H1 (cell line): ENCODE data around the gene TSSK6. TPM values are rescaled to one million over a fixed set of nuclear protein-coding genes. Genes with fewer than 3 reads are reported as not detected.

Experiments used
- BCL11A ChIP-seq, 2 experiments: IDR thresholded peaks; one replicate each; pipeline ENCODE4 v1.6.1; 2011; ENCODE audit warnings: low read depth in 2 of 2, low read length in 2 of 2, mild to moderate bottlenecking in 2 of 2
- CBX8 ChIP-seq: fragments of 300-800, 300-1000 bp; sonication (generic); IDR thresholded peaks from 2 replicates; pipeline ENCODE4 v1.7.1; 2016; ENCODE audit warnings: low read depth, low read length, borderline replicate concordance
- CTBP2 ChIP-seq: IDR thresholded peaks from 2 replicates; pipeline ENCODE4 v1.7.0; 2011; ENCODE audit warnings: borderline replicate concordance, mild to moderate bottlenecking, moderate library complexity, mixed read lengths, low read length; ENCODE audit not compliant: insufficient read depth, insufficient read length
- PHF8 ChIP-seq: fragments of 200-600 bp; sonication (generic); conservative IDR thresholded peaks from 2 replicates; pipeline ENCODE4 v1.7.1; 2012; ENCODE audit warnings: low read depth, mild to moderate bottlenecking, inconsistent platforms, low read length, moderate library complexity
- POLR2A ChIP-seq, 2 experiments: IDR thresholded peaks; 1 replicate in 1 of 2; 2 replicates in 1 of 2; pipeline ENCODE4 v1.6.1; 2011; ENCODE audit warnings: low read depth in 2 of 2, low read length in 2 of 2, mild to moderate bottlenecking in 2 of 2; ENCODE audit errors: control extremely low read depth in 1 of 2
- RBBP5 ChIP-seq: IDR thresholded peaks from 2 replicates; pipeline ENCODE4 v1.7.1; 2012; ENCODE audit warnings: low read depth, mild to moderate bottlenecking, inconsistent platforms, low read length, moderate library complexity, borderline replicate concordance
- SUZ12 ChIP-seq: fragments of 200-600 bp; sonication (generic); IDR thresholded peaks from 2 replicates; pipeline ENCODE4 v1.6.1; 2012; ENCODE audit warnings: mild to moderate bottlenecking, inconsistent platforms, low read length, moderate library complexity, mixed read lengths
- TAF7 ChIP-seq: optimal IDR thresholded peaks from 2 replicates; pipeline ENCODE3; 2011; ENCODE audit warnings: low read depth, mild to moderate bottlenecking, inconsistent platforms, low read length, moderate library complexity, borderline replicate concordance
- TCF12 ChIP-seq: IDR thresholded peaks from 2 replicates; pipeline ENCODE4 v1.6.1; 2011; ENCODE audit warnings: low read depth, mild to moderate bottlenecking, low read length
- polyA plus RNA-seq, 7 experiments: library from polyadenylated mRNA; depleted of rRNA in 3 of 7; stranded (reverse) in 5 of 7; unstranded in 2 of 7; fragments of >200 nt in 5 of 7; fragments of 200-250 nt in 2 of 7; gene quantifications; 1 replicate in 5 of 7; 2 replicates in 1 of 7; 4 replicates in 1 of 7; pipeline versions ENCODE4 v1.2.1 to v1.2.3, GENCODE V29; 2011 to 2013; ENCODE audit warnings: missing spikeins in 2 of 7, mixed read lengths in 2 of 7
- total RNA-seq: library from RNA; stranded (reverse); fragmentation: NEBNext Ultra II Directional; extraction: Animal tissue kit (Norgen Biotek cat#: 25700); gene quantifications from 2 replicates; pipeline ENCODE4 v1.2.1, GENCODE V29; 2021
- TF ChIP-seq, protein P1 (sequence below): fragments of 300-600 bp; sonication (generic); IDR thresholded peaks from 2 replicates; pipeline ENCODE4 v1.7.1; 2012; ENCODE audit warnings: low read length, moderate library complexity, mild to moderate bottlenecking, inconsistent platforms; ENCODE audit not compliant: insufficient replicate concordance
- TF ChIP-seq, protein P2 (sequence below): IDR thresholded peaks from 2 replicates; pipeline ENCODE4 v1.6.1; 2012; ENCODE audit warnings: inconsistent platforms

The TSSK6 gene
- total and polyA plus RNA-seq, 2 of the 8 experiments (the other 6 are each of a cell fraction or from before 2014, with no cell fraction given): 3.6 to 7.8 TPM

DNA sequence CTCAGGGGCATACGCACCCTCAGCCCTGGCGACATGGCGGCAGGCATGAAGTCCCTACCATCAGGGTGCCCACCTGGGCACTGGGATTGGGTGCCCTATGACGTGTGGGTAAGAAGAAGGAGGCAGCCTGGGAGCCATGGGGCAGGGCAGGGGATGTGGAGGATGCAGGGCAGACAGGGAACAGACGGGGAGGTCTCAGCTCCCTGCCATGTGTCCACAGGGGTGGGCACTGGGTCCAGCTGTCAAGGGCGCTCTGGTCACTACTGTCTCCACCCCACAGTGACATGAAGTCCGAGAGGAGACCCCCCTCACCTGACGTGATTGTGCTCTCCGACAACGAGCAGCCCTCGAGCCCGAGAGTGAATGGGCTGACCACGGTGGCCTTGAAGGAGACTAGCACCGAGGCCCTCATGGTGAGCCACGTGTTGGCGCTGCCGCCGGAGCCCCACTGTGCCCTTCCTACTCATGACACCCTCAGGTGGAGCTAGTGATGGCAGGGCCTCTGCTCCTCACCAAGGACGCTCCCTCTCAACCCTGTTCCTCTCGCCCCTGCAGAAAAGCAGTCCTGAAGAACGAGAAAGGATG lies 23.2 kb downstream of the TSSK6 start (continued):
- TF ChIP-seq, protein P1, sequence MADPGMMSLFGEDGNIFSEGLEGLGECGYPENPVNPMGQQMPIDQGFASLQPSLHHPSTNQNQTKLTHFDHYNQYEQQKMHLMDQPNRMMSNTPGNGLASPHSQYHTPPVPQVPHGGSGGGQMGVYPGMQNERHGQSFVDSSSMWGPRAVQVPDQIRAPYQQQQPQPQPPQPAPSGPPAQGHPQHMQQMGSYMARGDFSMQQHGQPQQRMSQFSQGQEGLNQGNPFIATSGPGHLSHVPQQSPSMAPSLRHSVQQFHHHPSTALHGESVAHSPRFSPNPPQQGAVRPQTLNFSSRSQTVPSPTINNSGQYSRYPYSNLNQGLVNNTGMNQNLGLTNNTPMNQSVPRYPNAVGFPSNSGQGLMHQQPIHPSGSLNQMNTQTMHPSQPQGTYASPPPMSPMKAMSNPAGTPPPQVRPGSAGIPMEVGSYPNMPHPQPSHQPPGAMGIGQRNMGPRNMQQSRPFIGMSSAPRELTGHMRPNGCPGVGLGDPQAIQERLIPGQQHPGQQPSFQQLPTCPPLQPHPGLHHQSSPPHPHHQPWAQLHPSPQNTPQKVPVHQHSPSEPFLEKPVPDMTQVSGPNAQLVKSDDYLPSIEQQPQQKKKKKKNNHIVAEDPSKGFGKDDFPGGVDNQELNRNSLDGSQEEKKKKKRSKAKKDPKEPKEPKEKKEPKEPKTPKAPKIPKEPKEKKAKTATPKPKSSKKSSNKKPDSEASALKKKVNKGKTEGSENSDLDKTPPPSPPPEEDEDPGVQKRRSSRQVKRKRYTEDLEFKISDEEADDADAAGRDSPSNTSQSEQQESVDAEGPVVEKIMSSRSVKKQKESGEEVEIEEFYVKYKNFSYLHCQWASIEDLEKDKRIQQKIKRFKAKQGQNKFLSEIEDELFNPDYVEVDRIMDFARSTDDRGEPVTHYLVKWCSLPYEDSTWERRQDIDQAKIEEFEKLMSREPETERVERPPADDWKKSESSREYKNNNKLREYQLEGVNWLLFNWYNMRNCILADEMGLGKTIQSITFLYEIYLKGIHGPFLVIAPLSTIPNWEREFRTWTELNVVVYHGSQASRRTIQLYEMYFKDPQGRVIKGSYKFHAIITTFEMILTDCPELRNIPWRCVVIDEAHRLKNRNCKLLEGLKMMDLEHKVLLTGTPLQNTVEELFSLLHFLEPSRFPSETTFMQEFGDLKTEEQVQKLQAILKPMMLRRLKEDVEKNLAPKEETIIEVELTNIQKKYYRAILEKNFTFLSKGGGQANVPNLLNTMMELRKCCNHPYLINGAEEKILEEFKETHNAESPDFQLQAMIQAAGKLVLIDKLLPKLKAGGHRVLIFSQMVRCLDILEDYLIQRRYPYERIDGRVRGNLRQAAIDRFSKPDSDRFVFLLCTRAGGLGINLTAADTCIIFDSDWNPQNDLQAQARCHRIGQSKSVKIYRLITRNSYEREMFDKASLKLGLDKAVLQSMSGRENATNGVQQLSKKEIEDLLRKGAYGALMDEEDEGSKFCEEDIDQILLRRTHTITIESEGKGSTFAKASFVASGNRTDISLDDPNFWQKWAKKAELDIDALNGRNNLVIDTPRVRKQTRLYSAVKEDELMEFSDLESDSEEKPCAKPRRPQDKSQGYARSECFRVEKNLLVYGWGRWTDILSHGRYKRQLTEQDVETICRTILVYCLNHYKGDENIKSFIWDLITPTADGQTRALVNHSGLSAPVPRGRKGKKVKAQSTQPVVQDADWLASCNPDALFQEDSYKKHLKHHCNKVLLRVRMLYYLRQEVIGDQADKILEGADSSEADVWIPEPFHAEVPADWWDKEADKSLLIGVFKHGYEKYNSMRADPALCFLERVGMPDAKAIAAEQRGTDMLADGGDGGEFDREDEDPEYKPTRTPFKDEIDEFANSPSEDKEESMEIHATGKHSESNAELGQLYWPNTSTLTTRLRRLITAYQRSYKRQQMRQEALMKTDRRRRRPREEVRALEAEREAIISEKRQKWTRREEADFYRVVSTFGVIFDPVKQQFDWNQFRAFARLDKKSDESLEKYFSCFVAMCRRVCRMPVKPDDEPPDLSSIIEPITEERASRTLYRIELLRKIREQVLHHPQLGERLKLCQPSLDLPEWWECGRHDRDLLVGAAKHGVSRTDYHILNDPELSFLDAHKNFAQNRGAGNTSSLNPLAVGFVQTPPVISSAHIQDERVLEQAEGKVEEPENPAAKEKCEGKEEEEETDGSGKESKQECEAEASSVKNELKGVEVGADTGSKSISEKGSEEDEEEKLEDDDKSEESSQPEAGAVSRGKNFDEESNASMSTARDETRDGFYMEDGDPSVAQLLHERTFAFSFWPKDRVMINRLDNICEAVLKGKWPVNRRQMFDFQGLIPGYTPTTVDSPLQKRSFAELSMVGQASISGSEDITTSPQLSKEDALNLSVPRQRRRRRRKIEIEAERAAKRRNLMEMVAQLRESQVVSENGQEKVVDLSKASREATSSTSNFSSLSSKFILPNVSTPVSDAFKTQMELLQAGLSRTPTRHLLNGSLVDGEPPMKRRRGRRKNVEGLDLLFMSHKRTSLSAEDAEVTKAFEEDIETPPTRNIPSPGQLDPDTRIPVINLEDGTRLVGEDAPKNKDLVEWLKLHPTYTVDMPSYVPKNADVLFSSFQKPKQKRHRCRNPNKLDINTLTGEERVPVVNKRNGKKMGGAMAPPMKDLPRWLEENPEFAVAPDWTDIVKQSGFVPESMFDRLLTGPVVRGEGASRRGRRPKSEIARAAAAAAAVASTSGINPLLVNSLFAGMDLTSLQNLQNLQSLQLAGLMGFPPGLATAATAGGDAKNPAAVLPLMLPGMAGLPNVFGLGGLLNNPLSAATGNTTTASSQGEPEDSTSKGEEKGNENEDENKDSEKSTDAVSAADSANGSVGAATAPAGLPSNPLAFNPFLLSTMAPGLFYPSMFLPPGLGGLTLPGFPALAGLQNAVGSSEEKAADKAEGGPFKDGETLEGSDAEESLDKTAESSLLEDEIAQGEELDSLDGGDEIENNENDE: no peak
- TF ChIP-seq POLR2A (IDR thresholded peaks at IDR 0.05; ENCODE audit: control extremely low read depth in 1 of 2, low read depth in 2 of 2, low read length in 2 of 2) (no peak), CTBP2 (no peak), RBBP5 (no peak), TCF12 (no peak), BCL11A (IDR thresholded peaks at IDR 0.05; ENCODE audit: low read depth in 2 of 2, low read length in 2 of 2) (no peak), PHF8 (no peak), CBX8 (no peak), TAF7 (no peak), SUZ12 (no peak)
- TF ChIP-seq, protein P2, sequence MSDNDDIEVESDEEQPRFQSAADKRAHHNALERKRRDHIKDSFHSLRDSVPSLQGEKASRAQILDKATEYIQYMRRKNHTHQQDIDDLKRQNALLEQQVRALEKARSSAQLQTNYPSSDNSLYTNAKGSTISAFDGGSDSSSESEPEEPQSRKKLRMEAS: no peak
